Bronchial epithelial cell (primary cell): ENCODE data around the gene ABCC8. TPM values are rescaled to one million over a fixed set of nuclear protein-coding genes. Genes with fewer than 3 reads are reported as not detected.

Source experiments
- DNase-seq: peaks from one replicate; pipeline ENCODE4 v3.0.0-alpha.2; 2010; ENCODE audit warnings: low read depth
- FAIRE-seq: peaks from 2 replicates; lab custom pipeline; 2011; peaks lifted over from hg19 to GRCh38; lab: Jason Lieb, UNC
- H3K27me3 ChIP-seq: 2 replicates; pipeline ENCODE4 v1.5.1; 2011; ENCODE audit warnings: low read length; ENCODE audit not compliant: control insufficient read depth, insufficient read depth
- H3K36me3 ChIP-seq: 2 replicates; pipeline ENCODE4 v1.5.1; 2011; ENCODE audit warnings: low read length; ENCODE audit not compliant: control insufficient read depth, insufficient read depth
- H3K4me3 ChIP-seq: 2 replicates; pipeline ENCODE4 v1.5.1; 2011; ENCODE audit warnings: mild to moderate bottlenecking, low read depth, low read length, control low read depth
- total RNA-seq: library from RNA; depleted of rRNA; stranded (reverse); fragments of >200 nt; gene quantifications from 2 replicates; pipeline ENCODE4 v1.2.1, GENCODE V29; 2014
- TF ChIP-seq, protein P1 (sequence below): IDR thresholded peaks from 2 replicates; pipeline ENCODE4 v1.5.1; 2011; ENCODE audit warnings: mild to moderate bottlenecking, moderate library complexity, low read length, control low read depth, inconsistent platforms; ENCODE audit not compliant: insufficient read depth, severe bottlenecking

ABCC8 gene
- total RNA-seq = not detected in 2 replicates

- Histone ChIP-seq H3K4me3 (no peak within 1 kb of the TSS), H3K36me3 (no peaks in the 10 kb centered on the region), H3K27me3 (peaks cover 24% of the 10 kb centered on the region)
- TF ChIP-seq, protein P1, sequence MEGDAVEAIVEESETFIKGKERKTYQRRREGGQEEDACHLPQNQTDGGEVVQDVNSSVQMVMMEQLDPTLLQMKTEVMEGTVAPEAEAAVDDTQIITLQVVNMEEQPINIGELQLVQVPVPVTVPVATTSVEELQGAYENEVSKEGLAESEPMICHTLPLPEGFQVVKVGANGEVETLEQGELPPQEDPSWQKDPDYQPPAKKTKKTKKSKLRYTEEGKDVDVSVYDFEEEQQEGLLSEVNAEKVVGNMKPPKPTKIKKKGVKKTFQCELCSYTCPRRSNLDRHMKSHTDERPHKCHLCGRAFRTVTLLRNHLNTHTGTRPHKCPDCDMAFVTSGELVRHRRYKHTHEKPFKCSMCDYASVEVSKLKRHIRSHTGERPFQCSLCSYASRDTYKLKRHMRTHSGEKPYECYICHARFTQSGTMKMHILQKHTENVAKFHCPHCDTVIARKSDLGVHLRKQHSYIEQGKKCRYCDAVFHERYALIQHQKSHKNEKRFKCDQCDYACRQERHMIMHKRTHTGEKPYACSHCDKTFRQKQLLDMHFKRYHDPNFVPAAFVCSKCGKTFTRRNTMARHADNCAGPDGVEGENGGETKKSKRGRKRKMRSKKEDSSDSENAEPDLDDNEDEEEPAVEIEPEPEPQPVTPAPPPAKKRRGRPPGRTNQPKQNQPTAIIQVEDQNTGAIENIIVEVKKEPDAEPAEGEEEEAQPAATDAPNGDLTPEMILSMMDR = no peak
- FAIRE-seq (no peak), DNase-seq (no peak)
Measured at GRCh38 chr11:17476317-17477083, at the start of gene ABCC8. Gene ABCC8, minus strand, starts transcription at chr11:17476845. Its CDS starts 69 bp downstream, at chr11:17476776.

- Histone ChIP-seq H3K27me3 (no peaks in the 10 kb centered on the region), H3K4me3 (no peak overlapping the region), H3K36me3 (no peaks in the 10 kb centered on the region)
- FAIRE-seq = no peak
- TF ChIP-seq, protein P1 = no peak
- DNase-seq = no peak
Measured at GRCh38 chr11:17526326-17526725, 49.7 kb upstream of the ABCC8 start.

GRCh38 chr11:17525570-17525969 is 48.9 kb upstream of the ABCC8 start:
- TF ChIP-seq, protein P1 = no peak
- H3K36me3 ChIP-seq = no peaks in the 10 kb centered on the region
- DNase-seq = no peak
- FAIRE-seq = no peak
- no peak overlapping the region for H3K4me3 ChIP-seq
- H3K27me3 ChIP-seq = no peaks in the 10 kb centered on the region

DNA sequence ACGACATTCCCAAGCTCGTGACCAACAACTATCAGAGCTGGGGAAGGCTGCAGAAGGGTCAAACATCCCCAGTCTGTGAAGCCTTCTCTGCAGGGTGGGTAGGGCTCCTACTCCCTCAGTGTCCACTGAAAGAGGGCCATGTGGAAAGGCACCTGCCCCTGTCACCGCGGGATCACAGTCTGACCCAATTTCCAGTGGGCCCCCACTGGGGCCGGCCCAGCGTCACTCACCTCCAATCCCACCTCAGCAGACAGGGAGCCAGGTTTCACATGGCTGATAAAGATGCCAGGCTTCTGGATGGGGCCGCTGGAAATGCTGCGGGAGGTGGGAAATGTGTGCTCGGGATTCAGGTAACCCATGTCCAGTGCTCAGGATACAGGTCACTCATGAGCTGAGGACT is 47.6 kb upstream of the ABCC8 start:
- H3K27me3 ChIP-seq = no peaks in the 10 kb centered on the region
- no peak for DNase-seq
- H3K36me3 ChIP-seq = no peaks in the 10 kb centered on the region
- no peak for FAIRE-seq
- no peak overlapping the region for H3K4me3 ChIP-seq
- TF ChIP-seq, protein P1 = no peak

DNA sequence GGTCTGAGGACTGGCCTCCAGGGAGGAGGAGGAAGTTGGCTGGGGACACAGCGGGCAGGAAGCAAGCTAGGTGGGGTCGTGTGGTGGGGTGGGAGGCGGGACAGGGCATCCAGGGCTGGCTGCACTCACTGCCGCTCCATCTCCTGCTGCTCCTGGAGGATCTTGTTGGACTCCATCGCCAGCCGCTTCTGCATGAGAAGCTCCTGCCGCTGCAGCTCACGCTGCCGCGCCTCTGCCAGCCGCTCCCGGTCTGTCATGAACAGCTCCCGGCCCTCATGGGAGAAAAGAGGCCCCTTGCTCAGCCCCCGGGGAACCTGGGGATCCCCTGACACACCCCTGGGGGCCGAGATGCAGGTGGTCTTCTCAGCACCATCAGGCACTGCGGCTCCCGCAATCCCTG is 46.0 kb upstream of the ABCC8 start:
- DNase-seq = no peak
- TF ChIP-seq, protein P1 = no peak
- no peaks in the 10 kb centered on the region for H3K36me3 ChIP-seq
- no peak overlapping the region for H3K4me3 ChIP-seq
- H3K27me3 ChIP-seq = no peaks in the 10 kb centered on the region
- FAIRE-seq = no peak
